Tibial artery (tissue), 4 donors: ENCODE results near the gene NAA11.

Experiments
- DNase-seq, 2 donors: peaks; one replicate each; pipeline ENCODE4 v3.0.0-alpha.2; 2019
- H3K27ac ChIP-seq, 2 donors: fragments of 200-600 bp; sonication (generic) in 1 of 2; 1 replicate in 1 of 2; 2 replicates in 1 of 2; pipeline ENCODE4 v1.5.1; 2018 to 2019; ENCODE audit warnings: mild to moderate bottlenecking in 1 of 2
- H3K27me3 ChIP-seq, 2 donors: fragments of 200-600 bp; sonication (generic) in 1 of 2; one replicate each; pipeline versions ENCODE4 v1.5.1 to v1.6.0; 2016 to 2019
- H3K36me3 ChIP-seq, 3 donors: fragments of 200-600 bp; sonication (generic) in 2 of 3; one replicate each; pipeline ENCODE4 v1.5.1; 2016 to 2019; ENCODE audit warnings: mild to moderate bottlenecking in 2 of 3
- H3K4me1 ChIP-seq, 4 donors: fragments of 200-600 bp; sonication (generic) in 2 of 4; 1 replicate in 3 of 4; 2 replicates in 1 of 4; pipeline ENCODE4 v1.5.1; 2016 to 2019
- H3K4me3 ChIP-seq, 2 donors: fragments of 200-600 bp; sonication (generic) in 1 of 2; 1 replicate in 1 of 2; 2 replicates in 1 of 2; pipeline ENCODE4 v1.5.1; 2018 to 2019; ENCODE audit warnings: mild to moderate bottlenecking in 2 of 2
- H3K9me3 ChIP-seq, 3 donors: fragments of 200-600 bp; sonication (generic) in 1 of 3; one replicate each; pipeline ENCODE4 v1.5.1; 2016 to 2019
- intact Hi-C: fragments of 100-400 bp; cut with DNase I; formaldehyde crosslinking; loops from one replicate; pipeline ENCODE4 v1.15.0; 2023; ENCODE audit warnings: low total_unique reads
- TF ChIP-seq, protein P1 (sequence below), 2 experiments: fragments of 200-600 bp in 1 of 2; fragments of 450-650 bp in 1 of 2; IDR thresholded peaks; one replicate each; pipeline ENCODE4 v1.5.1; 2017 to 2019; ENCODE audit warnings: antibody characterized with exemption in 2 of 2, mild to moderate bottlenecking in 1 of 2, moderate library complexity in 1 of 2

Gene NAA11

DNA sequence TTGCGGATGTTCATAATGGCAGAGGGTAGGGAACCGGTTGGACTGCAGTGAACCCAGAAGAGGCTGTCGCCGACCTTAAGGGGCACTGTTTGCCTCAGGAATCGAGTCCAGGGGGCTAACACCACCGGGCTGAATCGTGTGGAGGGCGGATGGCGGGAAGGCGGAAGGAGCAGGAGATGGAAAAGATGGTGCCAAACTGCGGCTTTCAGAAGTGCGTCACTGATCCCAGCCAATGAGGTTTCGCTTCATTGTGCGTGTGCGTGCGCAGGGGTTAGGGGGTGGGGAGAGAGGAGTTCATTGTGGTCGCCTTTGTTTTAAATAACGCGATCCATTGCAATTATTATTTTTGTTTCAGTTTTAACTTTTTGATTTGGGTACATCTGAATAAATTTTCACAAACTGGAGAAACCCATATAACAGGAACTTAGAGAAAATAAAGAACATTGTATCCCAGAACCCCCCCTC lies at the start of gene NAA11:
Gene NAA11 (minus strand): TSS at position 198 of the 465 bp plus-strand sequence. CDS start 184 bp downstream, at position 14.
- Histone ChIP-seq H3K27ac (no peak within 1 kb of the TSS), H3K9me3 (no peaks in the 10 kb centered on the region), H3K27me3 (no peaks in the 10 kb centered on the region), H3K36me3 (no peaks in the 10 kb centered on the region), H3K4me3 (no peak within 1 kb of the TSS), H3K4me1 (no peaks in the 10 kb centered on the region)
- intact Hi-C loops: no loop called here
- DNase-seq: no peak
- TF ChIP-seq, protein P1, sequence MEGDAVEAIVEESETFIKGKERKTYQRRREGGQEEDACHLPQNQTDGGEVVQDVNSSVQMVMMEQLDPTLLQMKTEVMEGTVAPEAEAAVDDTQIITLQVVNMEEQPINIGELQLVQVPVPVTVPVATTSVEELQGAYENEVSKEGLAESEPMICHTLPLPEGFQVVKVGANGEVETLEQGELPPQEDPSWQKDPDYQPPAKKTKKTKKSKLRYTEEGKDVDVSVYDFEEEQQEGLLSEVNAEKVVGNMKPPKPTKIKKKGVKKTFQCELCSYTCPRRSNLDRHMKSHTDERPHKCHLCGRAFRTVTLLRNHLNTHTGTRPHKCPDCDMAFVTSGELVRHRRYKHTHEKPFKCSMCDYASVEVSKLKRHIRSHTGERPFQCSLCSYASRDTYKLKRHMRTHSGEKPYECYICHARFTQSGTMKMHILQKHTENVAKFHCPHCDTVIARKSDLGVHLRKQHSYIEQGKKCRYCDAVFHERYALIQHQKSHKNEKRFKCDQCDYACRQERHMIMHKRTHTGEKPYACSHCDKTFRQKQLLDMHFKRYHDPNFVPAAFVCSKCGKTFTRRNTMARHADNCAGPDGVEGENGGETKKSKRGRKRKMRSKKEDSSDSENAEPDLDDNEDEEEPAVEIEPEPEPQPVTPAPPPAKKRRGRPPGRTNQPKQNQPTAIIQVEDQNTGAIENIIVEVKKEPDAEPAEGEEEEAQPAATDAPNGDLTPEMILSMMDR (IDR thresholded peaks at IDR 0.05): no peak

DNA sequence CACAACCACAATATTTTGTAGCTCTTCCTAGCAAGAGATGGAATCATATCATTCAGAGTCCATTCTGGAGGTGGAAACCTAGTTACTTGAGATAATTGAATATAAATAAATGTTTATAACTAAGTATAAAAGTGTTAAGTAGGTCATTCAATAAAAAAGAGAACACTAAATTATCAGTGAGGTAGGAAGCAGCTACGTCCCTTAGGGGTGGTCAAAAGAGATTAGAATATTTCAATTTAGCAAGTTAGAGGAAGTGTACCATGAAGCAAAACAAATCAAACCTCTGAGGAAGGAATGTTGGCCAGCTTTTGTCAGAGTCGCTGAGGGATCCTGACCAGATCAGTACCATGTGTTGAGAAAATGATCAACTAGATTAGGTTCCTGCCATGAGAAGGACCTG lies 44.2 kb upstream of the NAA11 start:
- no peaks in the 10 kb centered on the region for H3K9me3 ChIP-seq
- H3K27me3 ChIP-seq: no peaks in the 10 kb centered on the region
- TF ChIP-seq, protein P1 (IDR thresholded peaks at IDR 0.05): no peak
- no peak for DNase-seq
- intact Hi-C loops: no loop called here
- H3K4me3 ChIP-seq: no peak overlapping the region
- H3K4me1 ChIP-seq: no peaks in the 10 kb centered on the region
- H3K27ac ChIP-seq: no peak overlapping the region
- H3K36me3 ChIP-seq: no peaks in the 10 kb centered on the region

DNA sequence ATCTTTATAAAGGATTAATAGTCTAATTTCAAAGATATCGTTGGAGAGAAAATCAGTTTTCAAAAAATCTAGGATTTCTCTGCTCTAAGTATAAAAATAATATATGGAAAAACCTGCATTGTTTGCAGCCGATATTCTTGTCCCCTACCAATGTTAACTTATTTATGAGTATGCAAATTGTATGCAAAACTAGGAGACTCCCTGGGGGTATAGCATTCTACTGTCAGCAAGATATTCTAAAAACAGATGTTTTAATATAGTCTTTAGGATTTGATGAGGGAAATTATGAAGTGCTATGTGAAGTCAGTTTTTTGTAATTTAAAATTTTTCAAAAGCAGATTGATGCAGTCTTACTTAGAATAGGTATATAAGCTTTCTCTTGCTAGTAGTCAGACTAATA lies 41.2 kb upstream of the NAA11 start:
- intact Hi-C loops: no loop called here
- Histone ChIP-seq H3K9me3 (no peaks in the 10 kb centered on the region), H3K36me3 (no peaks in the 10 kb centered on the region), H3K27me3 (no peaks in the 10 kb centered on the region), H3K27ac (no peak overlapping the region), H3K4me3 (no peak overlapping the region), H3K4me1 (no peaks in the 10 kb centered on the region)
- DNase-seq: no peak
- TF ChIP-seq, protein P1 (IDR thresholded peaks at IDR 0.05): no peak

DNA sequence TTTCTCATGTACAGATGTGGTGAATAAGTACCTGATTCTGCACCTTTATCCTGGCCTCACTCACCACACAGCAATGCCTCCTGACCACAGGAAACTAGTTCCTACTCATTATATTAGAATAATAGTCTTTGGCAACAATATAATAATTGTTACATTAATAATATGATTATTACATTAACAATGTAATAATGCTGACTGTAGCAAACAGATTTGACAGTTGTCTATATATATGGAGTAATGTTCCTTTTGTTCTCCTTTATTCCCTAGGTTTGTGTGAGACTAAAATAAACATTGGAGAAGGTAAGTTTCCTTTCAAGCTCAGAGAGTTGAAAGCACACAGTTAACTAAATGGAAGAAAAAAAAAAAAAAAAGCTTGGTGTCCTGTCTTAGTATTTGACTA lies 40.6 kb upstream of the NAA11 start:
- intact Hi-C loops: no loop called here
- TF ChIP-seq, protein P1 (IDR thresholded peaks at IDR 0.05): no peak
- no peaks in the 10 kb centered on the region for H3K36me3 ChIP-seq
- H3K27ac ChIP-seq: no peak overlapping the region
- no peaks in the 10 kb centered on the region for H3K9me3 ChIP-seq
- DNase-seq: no peak
- H3K4me1 ChIP-seq: no peaks in the 10 kb centered on the region
- H3K4me3 ChIP-seq: no peak overlapping the region
- no peaks in the 10 kb centered on the region for H3K27me3 ChIP-seq

DNA sequence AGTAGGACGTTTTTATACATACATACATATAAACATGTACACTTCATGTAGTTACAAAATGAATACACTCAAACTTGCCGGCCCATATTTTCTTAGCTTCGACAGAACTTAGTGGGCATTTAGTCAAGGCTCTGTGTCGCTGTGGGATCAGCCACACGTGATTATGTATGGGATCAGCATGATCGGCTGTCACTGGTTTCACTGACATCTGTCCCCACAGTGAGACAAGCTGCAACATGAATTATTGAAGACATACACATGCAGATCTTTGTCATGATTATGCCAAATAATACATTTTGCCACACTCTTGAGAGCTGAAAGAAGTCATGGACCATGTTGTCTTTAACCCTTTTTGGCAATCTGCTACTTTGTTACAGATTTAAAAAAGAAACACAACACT lies 38.2 kb upstream of the NAA11 start:
- no peak for DNase-seq
- Histone ChIP-seq H3K4me1 (no peaks in the 10 kb centered on the region), H3K27ac (no peak overlapping the region), H3K36me3 (no peaks in the 10 kb centered on the region), H3K27me3 (no peaks in the 10 kb centered on the region), H3K9me3 (no peaks in the 10 kb centered on the region), H3K4me3 (no peak overlapping the region)
- TF ChIP-seq, protein P1 (IDR thresholded peaks at IDR 0.05): no peak
- intact Hi-C loops: no loop called here

DNA sequence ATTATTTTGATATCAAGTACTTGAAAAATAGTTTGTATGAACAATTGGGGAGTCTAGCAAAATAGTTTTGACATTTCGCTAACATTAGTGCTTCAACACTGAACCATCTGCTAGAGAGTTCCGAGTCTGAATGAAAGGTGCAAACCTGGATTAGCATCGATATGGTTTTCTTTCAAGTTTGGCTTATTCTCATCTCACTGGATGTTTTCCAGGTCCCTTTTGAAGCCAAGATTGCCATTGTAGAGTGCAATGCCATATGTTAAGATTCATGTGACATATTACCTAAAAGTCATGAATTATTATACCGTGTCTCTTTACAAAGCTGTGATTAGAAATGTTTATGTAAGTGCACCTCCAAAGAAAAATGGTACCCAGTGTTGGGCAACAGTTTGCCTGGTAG lies 36.8 kb upstream of the NAA11 start:
- no peaks in the 10 kb centered on the region for H3K36me3 ChIP-seq
- no peaks in the 10 kb centered on the region for H3K9me3 ChIP-seq
- H3K4me1 ChIP-seq: no peaks in the 10 kb centered on the region
- H3K27me3 ChIP-seq: no peaks in the 10 kb centered on the region
- TF ChIP-seq, protein P1 (IDR thresholded peaks at IDR 0.05): no peak
- H3K4me3 ChIP-seq: no peak overlapping the region
- intact Hi-C loops: no loop called here
- DNase-seq: no peak
- no peak overlapping the region for H3K27ac ChIP-seq
